Transverse colon (tissue), 4 donors: ENCODE results near the gene RGL2. TPM values are rescaled to one million over a fixed set of nuclear protein-coding genes. Genes with fewer than 3 reads are reported as not detected.

Experiments
- DNase-seq: peaks from one replicate; pipeline ENCODE4 v3.0.0-alpha.2; 2019
- H3K27ac ChIP-seq, 4 donors: fragments of 200-600 bp; sonication (generic); 2 replicates each; pipeline ENCODE4 v1.5.1; 2016 to 2018; ENCODE audit warnings: inconsistent platforms in 4 of 4
- H3K27me3 ChIP-seq: fragments of 200-600 bp; sonication (generic); 2 replicates; pipeline ENCODE4 v1.5.1; 2017; ENCODE audit warnings: inconsistent platforms
- H3K36me3 ChIP-seq, 4 donors: fragments of 200-600 bp; sonication (generic); 2 replicates each; pipeline ENCODE4 v1.5.1; 2017 to 2019; ENCODE audit warnings: inconsistent platforms in 4 of 4
- H3K4me1 ChIP-seq, 4 donors: fragments of 200-600 bp; sonication (generic); 2 replicates each; pipeline ENCODE4 v1.5.1; 2017 to 2020; ENCODE audit warnings: inconsistent platforms in 4 of 4
- H3K4me3 ChIP-seq, 4 donors: fragments of 200-600 bp; sonication (generic); 1 replicate in 1 of 4; 2 replicates in 3 of 4; pipeline versions ENCODE4 v1.5.1 to v1.6.1; 2017 to 2019; ENCODE audit warnings: inconsistent platforms in 4 of 4
- H3K9me3 ChIP-seq, 2 donors: fragments of 200-600 bp; sonication (generic); 2 replicates each; pipeline ENCODE4 v1.5.1; 2017 to 2019; ENCODE audit warnings: inconsistent platforms in 2 of 2
- CTCF ChIP-seq, 5 experiments: fragments of 200-600 bp in 3 of 5; fragments of 450-650 bp in 2 of 5; sonication (generic) in 3 of 5; IDR thresholded peaks; 1 replicate in 2 of 5; 2 replicates in 3 of 5; pipeline ENCODE4 v1.5.1; 2016 to 2017; ENCODE audit warnings: antibody characterized with exemption in 5 of 5, inconsistent platforms in 3 of 5, mild to moderate bottlenecking in 2 of 5, moderate library complexity in 1 of 5
- EP300 ChIP-seq: sonication (generic); formaldehyde crosslinking; IDR thresholded peaks from one replicate; pipeline ENCODE4 v1.6.1; 2017; ENCODE audit warnings: antibody characterized with exemption, low read depth
- POLR2A ChIP-seq: fragments of 450-650 bp; IDR thresholded peaks from one replicate; pipeline ENCODE4 v1.6.1; 2016; ENCODE audit warnings: antibody characterized with exemption, mild to moderate bottlenecking, moderate library complexity
- POLR2AphosphoS5 ChIP-seq, 3 donors: sonication (generic); formaldehyde crosslinking; IDR thresholded peaks; one replicate each; pipeline ENCODE4 v1.6.1; 2016; ENCODE audit warnings: antibody characterized with exemption in 3 of 3
- WGBS, 2 donors: methylation state at CpG; one replicate each; pipeline ENCODE4 v1.1.5; 2018; ENCODE audit warnings: low coverage in 1 of 2; 5-methylcytosine and 5-hydroxymethylcytosine counted together
- in situ Hi-C, 4 donors: fragments of 200-750 bp; cut with MboI; loops; one replicate each; pipeline versions ENCODE4 v1.15.0 to v1.15.1; 2017; ENCODE audit warnings: low sequenced_read_pairs in 3 of 4, low pct_ligation_motif_present in 1 of 4, low pct_unique_long_range_greater_than_20kb in 1 of 4
- intact Hi-C: fragments of 100-400 bp; cut with DNase I; formaldehyde crosslinking; loops from one replicate; pipeline ENCODE4 v1.15.1; 2023; ENCODE audit warnings: low total_unique reads
- total RNA-seq, 4 donors: library from RNA; depleted of rRNA; stranded (reverse); fragments of >200 nt; gene quantifications; one replicate each; pipeline ENCODE4 v1.1.0, GENCODE V29; 2016

RGL2 gene
- total RNA-seq, 4 donors from 2014 or later: 21.3 to 70.3 (median 25.8) TPM

GRCh38 chr6:33316603-33317418 lies 18.1 kb upstream of the RGL2 start:
- intact Hi-C loops (loop anchor here (10.0 kb wide), 1 partner anchor 98 kb away; the partner anchor contains the start of genes CUTA and PHF1), in situ Hi-C loops (no loop called here)
- H3K27ac ChIP-seq: peak overlapping the region; percentile 86 to 94 (median 90)
- peaks cover 0 to 24% (median 8%) of the 10 kb centered on the region in 4 donors for H3K36me3 ChIP-seq
- peaks cover 33 to 69% (median 60%) of the 10 kb centered on the region in 4 donors for H3K4me1 ChIP-seq
- H3K27me3 ChIP-seq: no peaks in the 10 kb centered on the region
- TF ChIP-seq EP300 (no peak), CTCF (IDR thresholded peaks at IDR 0.05) (no peak), POLR2A (no peak), POLR2AphosphoS5 (IDR thresholded peaks at IDR 0.05) (no peak)
- no peaks in the 10 kb centered on the region for H3K9me3 ChIP-seq
- 83 to 84% methylated on average over 6 to 19 of the region's 19 CpGs for WGBS, 2 donors
- no peak for DNase-seq
- peak overlapping the region in 3 of 4 donors; percentile 36 to 61 (median 46) for H3K4me3 ChIP-seq

GRCh38 chr6:33315793-33316602 lies 17.3 kb upstream of the RGL2 start:
- TF ChIP-seq POLR2A: no peak
- no peak for TF ChIP-seq CTCF (IDR thresholded peaks at IDR 0.05)
- TF ChIP-seq POLR2AphosphoS5 (IDR thresholded peaks at IDR 0.05): no peak
- TF ChIP-seq EP300: no peak

GRCh38 chr6:33314943-33315792 lies 16.4 kb upstream of the RGL2 start:
- H3K36me3 ChIP-seq: peaks cover 0 to 21% (median 6%) of the 10 kb centered on the region in 4 donors
- peak overlapping the region; percentile 95 to 99 (median 98) for H3K27ac ChIP-seq
- intact Hi-C loops: loop anchor here (10.0 kb wide), 1 partner anchor 100 kb away; the partner anchor contains the start of genes CUTA and PHF1
- H3K4me3 ChIP-seq: peak overlapping the region in 3 of 4 donors; percentile 52 to 79 (median 63)
- TF ChIP-seq POLR2A (no peak), POLR2AphosphoS5 (IDR thresholded peaks at IDR 0.05) (peak in 2 of 3 donors; percentile 25 to 28)
- in situ Hi-C loops: no loop called here
- H3K27me3 ChIP-seq: no peaks in the 10 kb centered on the region
- peak; percentile 86 for DNase-seq
- 41 to 92% methylated on average over 2 to 44 of the region's 47 CpGs for WGBS, 2 donors
- H3K4me1 ChIP-seq: peaks cover 23 to 66% (median 50%) of the 10 kb centered on the region in 4 donors
- H3K9me3 ChIP-seq: no peaks in the 10 kb centered on the region

More at GRCh38 chr6:33315793-33316602, 17.3 kb upstream of the RGL2 start:
- DNase-seq: no peak
- Histone ChIP-seq H3K27ac (peak overlapping the region in 3 of 4 donors; percentile 92 to 99 (median 95)), H3K36me3 (peaks cover 0 to 21% (median 8%) of the 10 kb centered on the region in 4 donors), H3K9me3 (no peaks in the 10 kb centered on the region), H3K27me3 (no peaks in the 10 kb centered on the region), H3K4me1 (peaks cover 28 to 69% (median 58%) of the 10 kb centered on the region in 4 donors), H3K4me3 (no peak overlapping the region)
- intact Hi-C loops (loop anchor here (10.0 kb wide), 1 partner anchor 99 kb away; the partner anchor contains the start of genes CUTA and PHF1), in situ Hi-C loops (no loop called here)
- WGBS, 2 donors: 92 to 100% methylated on average over 1 to 17 of the region's 17 CpGs

- WGBS, 2 donors: 0 to 3% methylated on average over 2 to 10 of the region's 10 CpGs
- Histone ChIP-seq H3K9me3 (no peaks in the 10 kb centered on the region), H3K4me3 (peak overlapping the region; percentile 52 to 94 (median 71)), H3K27me3 (no peaks in the 10 kb centered on the region), H3K4me1 (peaks cover 23 to 60% (median 45%) of the 10 kb centered on the region in 4 donors), H3K27ac (peak overlapping the region; percentile 95 to 99 (median 98)), H3K36me3 (peaks cover 0 to 17% (median 3%) of the 10 kb centered on the region in 4 donors)
- intact Hi-C loops: loop anchor here (10.0 kb wide), 1 partner anchor 100 kb away; the partner anchor contains the start of genes CUTA and PHF1
- TF ChIP-seq POLR2AphosphoS5 (IDR thresholded peaks at IDR 0.05) (peak in 1 of 3 donors; percentile 54), CTCF (IDR thresholded peaks at IDR 0.05) (no peak), POLR2A (no peak), EP300 (peak; percentile 38)
- in situ Hi-C loops: no loop called here
- peak; percentile 76 for DNase-seq
Observed at GRCh38 chr6:33314515-33314942, 15.8 kb upstream of the RGL2 start.
